Measurements from ENCODE around the gene TTL.
"Not testable (repeated sequence)": the region's sequence is repeated elsewhere in the genome, so short reads cannot be mapped to it uniquely, and the experiment has no call there.

The TTL gene

GRCh38 chr2:112520234-112520783 is 38.4 kb downstream of the TTL start:
- no peak for DNase-seq (ENCODE audit: low spot score)

GRCh38 chr2:112523291-112523777 is 41.4 kb downstream of the TTL start:
- DNase-seq (ENCODE audit: low spot score): no peak

- not testable (repeated sequence) for DNase-seq (ENCODE audit: low spot score)
Observed at GRCh38 chr2:112524276-112524675, 42.3 kb downstream of the TTL start.

- no peak for DNase-seq (ENCODE audit: low spot score)
Observed at GRCh38 chr2:112528541-112528940, 46.6 kb downstream of the TTL start.

- peak; percentile 81 for DNase-seq (ENCODE audit: low spot score)
Observed at GRCh38 chr2:112529757-112530156, 47.8 kb downstream of the TTL start.

- no peak for DNase-seq (ENCODE audit: low spot score)
Observed at GRCh38 chr2:112530728-112531127, 48.8 kb downstream of the TTL start.

GRCh38 chr2:112534826-112535225 is 52.9 kb downstream of the TTL start:
- DNase-seq (ENCODE audit: low spot score): no peak

GRCh38 chr2:112536665-112537064 is 54.7 kb downstream of the TTL start:
- not testable (repeated sequence) for DNase-seq (ENCODE audit: low spot score)

GRCh38 chr2:112539306-112539705 is 57.4 kb downstream of the TTL start:
- no peak for DNase-seq (ENCODE audit: low spot score)

- DNase-seq (ENCODE audit: low spot score): no peak
Observed at GRCh38 chr2:112540906-112541305, 59.0 kb downstream of the TTL start.

- no peak for DNase-seq (ENCODE audit: low spot score)
Observed at GRCh38 chr2:112541315-112542122, 59.6 kb downstream of the TTL start.

- peak; percentile 79 for DNase-seq (ENCODE audit: low spot score)
Observed at GRCh38 chr2:112542123-112542983, 60.4 kb downstream of the TTL start, which contains the start of gene POLR1B. Gene POLR1B (plus strand): TSS chr2:112542465. CDS start chr2:112542495, 30 bp downstream.

- DNase-seq (ENCODE audit: low spot score): no peak
Observed at GRCh38 chr2:112542984-112543661, 61.2 kb downstream of the TTL start.

- DNase-seq (ENCODE audit: low spot score): no peak
Observed at GRCh38 chr2:112547333-112547732, 65.4 kb downstream of the TTL start.

GRCh38 chr2:112548980-112549379 is 67.0 kb downstream of the TTL start:
- DNase-seq (ENCODE audit: low spot score): no peak

GRCh38 chr2:112566104-112566503 is 84.1 kb downstream of the TTL start:
- no peak for DNase-seq (ENCODE audit: low spot score)

- not testable (repeated sequence) for DNase-seq (ENCODE audit: low spot score)
Observed at GRCh38 chr2:112566508-112566907, 84.6 kb downstream of the TTL start.

- DNase-seq (ENCODE audit: low spot score): no peak
Observed at GRCh38 chr2:112572005-112572404, 90.0 kb downstream of the TTL start.

- no peak for DNase-seq (ENCODE audit: low spot score)
Observed at GRCh38 chr2:112577756-112578155, 95.8 kb downstream of the TTL start.

- no peak for DNase-seq (ENCODE audit: low spot score)
Observed at GRCh38 chr2:112579241-112579640, 97.3 kb downstream of the TTL start.

GRCh38 chr2:112580084-112580483 is 98.1 kb downstream of the TTL start:
- DNase-seq (ENCODE audit: low spot score): no peak

GRCh38 chr2:112582314-112582746 is 100.4 kb downstream of the TTL start:
- peak; percentile 45 for DNase-seq (ENCODE audit: low spot score)

Data from COLO829 (cell line).